GM18519 (cell line): Measurements from ENCODE around the gene ST8SIA1.

Source experiments
- ATAC-seq: cut with Tn5 transposase; IDR thresholded peaks from one replicate; pipeline ENCODE4 v1.9.1; 2021; ENCODE audit warnings: mild to moderate bottlenecking, moderate library complexity; ENCODE audit not compliant: unreplicated experiment, low FRiP score

The ST8SIA1 gene

DNA sequence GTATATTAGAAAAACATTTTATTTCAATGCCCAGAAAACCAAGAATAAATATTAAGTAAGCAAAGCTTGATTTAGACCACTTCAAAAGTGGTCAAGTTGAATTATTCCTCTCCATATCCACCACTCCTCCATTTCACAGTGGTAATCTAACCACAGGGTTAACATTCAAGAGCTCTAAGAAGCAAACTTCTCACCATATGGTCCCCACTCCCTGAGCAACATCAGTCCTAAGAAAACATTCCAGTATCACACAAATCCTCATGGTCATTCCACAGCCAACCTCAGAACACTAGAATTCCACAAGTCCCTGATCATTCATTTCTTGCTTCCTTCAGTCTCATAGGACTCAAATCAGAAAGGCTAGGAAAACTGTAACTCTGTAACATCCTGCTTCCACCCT is 47.9 kb downstream of the ST8SIA1 start:
- ATAC-seq, result no peak

DNA sequence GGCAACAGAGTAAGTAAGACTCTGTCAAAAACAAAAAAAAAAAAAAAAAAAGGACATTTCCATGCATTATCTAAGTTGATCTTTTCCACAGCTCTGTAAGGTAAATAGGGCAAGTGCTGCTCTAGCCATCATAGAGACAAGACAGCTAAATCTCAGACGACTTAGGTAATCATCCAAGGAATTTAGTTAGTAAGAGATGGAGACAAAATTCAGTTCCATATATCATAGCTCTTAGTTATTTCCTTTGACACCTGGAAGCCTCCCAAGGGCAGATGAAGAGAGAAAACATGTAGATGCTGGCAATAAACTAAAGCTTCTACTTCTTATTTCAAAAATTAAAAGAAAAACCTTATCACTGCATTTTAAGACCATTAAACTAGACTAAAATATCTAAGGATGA is 48.7 kb downstream of the ST8SIA1 start:
- no peak for ATAC-seq

DNA sequence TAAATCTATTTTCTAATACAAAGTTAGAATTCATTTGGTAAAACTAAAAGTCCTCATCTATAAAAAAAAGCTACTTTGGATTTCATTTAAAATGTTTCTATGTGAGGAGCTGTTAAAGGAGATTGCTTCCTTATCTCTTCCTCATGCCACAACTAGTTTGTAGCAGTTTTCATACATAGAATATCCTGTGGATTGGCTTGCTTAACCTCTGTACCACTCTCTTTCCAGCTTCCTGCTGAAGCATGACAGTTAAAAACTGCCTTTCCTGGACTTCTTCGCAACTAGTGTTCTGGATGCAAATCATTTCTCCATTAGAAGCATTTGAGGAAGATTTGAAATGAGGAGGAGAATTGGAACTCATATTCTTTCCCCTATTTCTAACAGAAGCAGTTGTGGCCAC is 49.6 kb downstream of the ST8SIA1 start:
- no peak for ATAC-seq

DNA sequence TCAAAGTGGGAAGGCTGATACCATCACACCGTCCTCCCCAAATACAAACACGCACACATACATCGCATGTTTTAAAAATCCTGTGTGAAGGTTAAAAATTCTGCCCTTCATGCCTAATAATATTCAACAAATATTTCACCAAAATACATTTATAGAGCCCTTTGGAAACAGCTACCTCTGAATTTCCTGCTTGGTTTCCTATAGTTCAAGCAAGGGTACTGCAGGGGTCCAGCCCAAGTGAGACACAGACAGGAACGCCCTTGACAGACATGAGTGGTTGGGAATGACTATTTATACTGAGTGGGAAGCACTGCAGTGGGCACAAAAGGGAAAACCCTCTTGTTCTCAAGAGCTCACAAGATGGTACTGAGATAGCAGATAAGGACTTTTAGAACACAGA is 51.0 kb downstream of the ST8SIA1 start:
- ATAC-seq, result no peak

DNA sequence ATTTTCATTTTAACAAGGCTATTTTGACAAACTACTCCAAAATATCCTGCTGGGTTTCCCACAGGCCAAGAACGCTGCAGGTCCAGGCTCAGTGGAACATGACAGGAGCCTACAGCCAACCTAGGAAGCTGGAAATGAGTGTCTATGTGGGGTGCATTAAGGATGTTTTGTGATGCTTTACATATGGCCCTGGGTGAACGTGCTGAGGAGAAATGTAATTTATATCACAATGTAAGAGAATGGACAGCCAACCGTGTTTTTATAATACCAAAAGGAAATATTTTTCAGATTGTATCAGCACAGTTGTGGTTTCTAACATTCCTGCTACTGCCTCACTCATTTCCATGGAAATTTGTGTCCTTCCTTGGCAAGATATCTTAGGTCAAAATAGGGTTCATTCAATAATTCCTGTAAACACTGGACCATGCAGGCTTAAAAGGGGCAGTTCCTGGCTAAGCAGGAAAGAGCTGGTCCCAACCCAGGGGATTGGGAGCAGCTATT is 51.5 kb downstream of the ST8SIA1 start:
- ATAC-seq, result no peak

DNA sequence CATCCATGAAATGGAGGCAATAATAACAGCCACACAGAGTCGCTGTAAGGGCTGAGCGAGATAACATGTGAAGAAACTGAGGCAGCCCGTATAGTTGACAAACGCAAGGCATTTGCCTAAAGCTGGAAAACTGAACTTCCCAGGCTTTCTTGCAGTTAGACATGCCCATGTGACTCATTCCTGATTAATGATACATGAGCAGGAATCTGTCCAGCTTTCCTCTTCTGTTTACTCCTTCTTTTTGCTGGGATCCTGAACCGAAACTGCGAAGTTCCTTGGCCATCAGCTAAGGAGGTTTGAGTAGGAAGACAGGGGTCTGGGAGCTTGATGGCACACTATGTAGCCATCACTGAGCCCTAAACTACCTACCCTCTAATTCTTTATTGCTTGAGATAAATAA is 52.2 kb downstream of the ST8SIA1 start:
- no peak for ATAC-seq

DNA sequence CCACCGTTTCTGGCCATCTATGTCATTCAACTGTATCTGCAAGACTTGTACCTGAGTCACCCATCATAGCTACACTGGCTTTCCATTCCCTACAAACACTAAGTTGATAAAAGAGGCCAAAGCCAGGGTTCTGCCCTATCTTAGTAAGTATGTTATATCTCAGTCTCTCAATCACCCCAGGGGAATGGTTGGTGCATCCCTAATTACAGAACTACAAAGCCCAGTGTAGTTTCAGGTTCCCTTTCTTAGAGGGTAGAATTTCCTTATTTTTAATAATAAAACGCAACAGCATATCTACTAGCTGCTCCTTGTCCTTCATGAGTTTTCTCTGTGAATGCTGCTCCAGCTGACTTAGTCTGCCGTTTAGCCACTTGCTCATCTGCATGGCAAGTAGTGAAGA is 57.6 kb downstream of the ST8SIA1 start:
- no peak for ATAC-seq

DNA sequence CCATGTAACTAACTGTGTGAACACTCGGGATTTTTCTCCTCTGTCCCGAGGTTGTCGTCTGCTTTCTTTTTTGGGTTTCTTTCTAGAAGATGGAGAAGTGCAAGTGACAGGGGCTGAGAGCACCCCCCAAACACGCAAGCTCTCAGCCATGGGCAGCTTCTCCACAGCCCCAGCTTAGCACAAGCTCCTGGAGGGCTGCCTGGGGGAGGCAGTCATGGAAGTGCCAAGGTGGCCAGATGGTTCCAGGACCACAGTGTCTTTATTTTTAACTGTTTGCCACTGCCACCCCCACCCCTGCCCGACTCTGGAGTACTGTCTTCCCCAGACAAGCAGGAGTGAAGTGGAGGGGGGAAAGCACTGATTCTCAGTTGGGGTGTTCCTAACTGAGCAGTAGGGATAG is 58.2 kb downstream of the ST8SIA1 start:
- ATAC-seq, result no peak

DNA sequence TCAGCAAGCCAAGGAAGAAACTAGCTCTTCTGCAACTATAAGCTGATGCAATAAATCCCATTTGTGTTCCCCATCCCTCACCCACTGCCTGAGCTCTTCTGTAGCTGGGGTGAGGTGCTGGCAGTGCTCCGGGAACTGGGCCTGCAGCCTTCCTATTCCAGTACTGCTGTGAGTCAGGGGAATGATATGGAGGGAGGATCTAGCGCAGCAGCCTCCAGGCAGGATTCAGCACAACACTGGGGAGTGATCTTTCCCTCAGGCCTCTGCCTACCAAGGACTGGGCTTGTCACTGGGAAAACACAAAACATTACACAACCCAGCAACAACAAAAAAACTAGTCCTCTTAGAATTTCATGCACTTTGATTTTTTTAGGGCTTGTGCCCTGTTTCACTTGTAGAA is 58.7 kb downstream of the ST8SIA1 start:
- no peak for ATAC-seq

DNA sequence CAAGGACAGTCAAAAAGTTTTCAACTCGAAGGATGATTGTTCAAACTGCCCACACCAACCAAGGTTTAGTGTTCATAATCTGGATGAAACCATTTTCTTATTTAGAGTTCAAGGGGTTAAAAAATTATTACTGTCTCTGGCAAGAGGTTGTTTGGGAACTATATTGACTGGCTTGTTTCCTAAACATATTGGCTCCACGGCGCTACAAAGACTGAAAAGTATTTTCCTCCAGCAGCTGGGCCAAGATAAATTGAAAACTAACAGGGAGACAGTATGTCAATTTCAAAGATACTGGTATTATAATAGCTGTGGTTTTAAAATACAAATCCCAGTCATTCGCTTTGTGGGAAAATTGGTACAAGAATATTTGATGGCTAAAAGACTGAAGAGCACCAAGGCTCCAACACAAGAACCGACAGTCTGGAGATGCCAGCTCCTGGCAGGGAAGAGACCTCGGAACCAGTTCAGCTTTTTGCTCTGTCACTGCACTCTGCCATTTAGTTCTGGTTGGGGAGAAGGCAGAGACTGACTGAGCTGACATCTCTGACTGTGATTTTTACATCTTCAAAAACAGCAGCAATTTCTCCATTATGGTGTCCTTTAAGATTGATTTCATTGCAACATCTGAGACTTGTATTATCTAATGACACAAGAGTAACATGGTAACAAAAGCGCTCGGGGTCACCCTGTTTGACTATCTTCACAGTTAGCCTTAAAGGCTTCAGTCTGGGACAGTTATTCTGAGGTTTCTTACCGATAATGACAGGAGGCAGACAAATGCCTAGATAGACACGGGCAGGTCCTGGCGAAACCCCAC is 62.0 kb downstream of the ST8SIA1 start:
- no peak for ATAC-seq

DNA sequence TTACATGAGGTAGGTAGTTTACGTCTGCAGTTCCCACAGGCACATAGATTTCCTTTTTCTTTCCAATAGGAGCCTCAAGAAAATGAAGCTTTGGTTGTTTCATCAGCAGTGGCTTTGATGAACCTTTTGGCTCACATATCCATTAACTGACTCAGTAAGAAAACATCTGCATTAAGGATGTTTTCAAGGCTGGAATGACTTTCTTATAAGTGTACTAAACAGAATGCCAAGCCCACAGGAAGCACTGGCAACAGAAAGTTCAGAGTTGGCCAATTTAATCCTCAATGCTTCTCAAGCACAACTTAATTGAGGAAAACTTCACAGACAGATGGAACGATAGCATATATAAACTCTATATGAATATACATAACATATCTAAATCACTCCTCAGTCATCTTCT is 63.5 kb downstream of the ST8SIA1 start:
- no peak for ATAC-seq

DNA sequence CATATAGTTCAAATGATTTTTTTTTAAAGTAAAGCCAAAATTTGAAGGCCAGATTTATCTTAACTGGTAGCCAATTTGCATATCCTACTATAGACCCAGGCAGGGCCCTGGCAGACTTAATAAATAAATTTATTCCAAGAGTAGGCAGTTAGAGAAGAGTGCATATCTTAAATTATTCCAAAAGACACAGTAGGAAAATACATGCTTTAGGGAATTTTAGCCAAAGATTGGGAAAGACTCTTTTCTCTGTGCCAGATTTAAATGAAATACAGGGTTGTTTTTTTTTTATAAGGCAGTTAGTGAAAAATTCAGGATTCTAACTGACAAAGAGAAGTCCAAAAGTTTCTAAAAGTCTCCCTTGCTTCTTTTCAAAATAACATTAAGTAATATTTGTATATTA is 65.5 kb downstream of the ST8SIA1 start:
- ATAC-seq, result no peak

DNA sequence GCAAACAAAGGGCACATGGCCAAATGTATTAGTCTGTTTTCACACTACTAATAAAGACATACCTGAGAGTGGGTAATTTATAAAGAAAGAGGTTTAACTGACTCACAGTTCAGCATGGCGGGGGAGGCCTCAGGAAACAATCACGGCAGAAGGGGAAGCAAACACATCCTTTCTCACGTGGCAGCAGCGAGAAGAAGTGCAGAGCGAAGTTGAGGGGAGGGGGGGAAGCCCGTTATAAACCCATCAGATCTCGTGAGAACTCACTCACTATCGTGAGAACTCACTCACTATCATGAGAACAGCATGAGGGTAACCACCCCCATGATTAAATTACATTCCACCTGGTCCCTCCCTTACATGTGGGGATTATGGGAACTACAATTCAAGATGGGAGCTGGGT is 66.1 kb downstream of the ST8SIA1 start:
- no peak for ATAC-seq

DNA sequence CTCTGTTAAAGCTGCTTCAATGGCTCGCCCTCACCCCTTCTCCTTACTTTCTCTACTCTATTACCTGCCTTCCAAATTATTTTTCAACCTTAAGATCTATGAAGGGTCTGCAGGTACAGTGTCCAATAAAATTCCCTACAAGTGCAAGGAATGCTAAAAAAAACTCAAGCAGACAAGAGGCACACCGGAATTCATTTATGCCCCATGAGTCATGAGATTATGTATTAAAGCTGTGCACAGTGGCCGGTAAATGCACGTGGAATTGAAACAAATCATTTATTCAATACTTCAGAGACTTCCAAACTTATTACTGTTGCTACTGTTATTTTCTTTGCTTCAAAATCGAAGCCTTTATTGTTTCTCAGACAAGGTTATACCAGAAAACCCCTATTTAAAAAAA is 68.4 kb downstream of the ST8SIA1 start:
- ATAC-seq, result no peak

DNA sequence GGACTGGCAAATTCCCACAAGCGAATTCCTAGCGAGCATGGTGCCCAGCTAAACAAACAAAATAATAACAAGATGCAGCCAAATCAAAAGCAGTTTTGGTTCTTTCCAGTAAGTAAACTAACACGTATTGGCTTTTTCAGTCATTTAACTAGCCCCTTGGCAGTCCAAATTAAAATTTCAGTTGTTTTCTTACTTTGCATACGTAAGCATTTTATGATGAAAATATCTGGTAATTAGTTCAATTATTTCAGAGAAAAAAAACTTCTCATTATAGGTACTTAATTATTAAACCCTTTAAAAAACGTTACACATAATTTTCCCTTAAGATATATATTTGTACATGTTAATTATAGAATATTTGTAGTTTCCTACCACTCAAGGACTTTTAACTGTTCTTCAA is 70.1 kb downstream of the ST8SIA1 start:
- no peak for ATAC-seq

DNA sequence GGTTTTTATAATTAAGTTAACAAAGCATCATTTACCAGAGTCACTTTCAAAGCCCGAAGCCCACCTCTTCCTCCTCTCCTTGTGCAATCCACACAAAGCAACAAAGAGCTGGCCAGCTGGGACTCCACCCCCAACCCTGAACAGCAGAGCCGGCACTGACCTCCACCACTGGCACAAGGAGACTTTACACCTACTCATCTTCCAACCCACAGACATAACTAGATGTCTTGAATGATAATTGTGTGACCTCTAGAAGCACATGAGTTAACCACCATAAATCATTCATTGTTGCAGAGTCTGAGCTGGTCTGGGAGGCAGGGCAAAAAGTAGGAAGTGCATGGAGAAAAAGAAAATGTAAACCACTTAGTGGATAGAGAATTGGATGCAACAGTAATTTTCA is 72.2 kb downstream of the ST8SIA1 start:
- no peak for ATAC-seq

DNA sequence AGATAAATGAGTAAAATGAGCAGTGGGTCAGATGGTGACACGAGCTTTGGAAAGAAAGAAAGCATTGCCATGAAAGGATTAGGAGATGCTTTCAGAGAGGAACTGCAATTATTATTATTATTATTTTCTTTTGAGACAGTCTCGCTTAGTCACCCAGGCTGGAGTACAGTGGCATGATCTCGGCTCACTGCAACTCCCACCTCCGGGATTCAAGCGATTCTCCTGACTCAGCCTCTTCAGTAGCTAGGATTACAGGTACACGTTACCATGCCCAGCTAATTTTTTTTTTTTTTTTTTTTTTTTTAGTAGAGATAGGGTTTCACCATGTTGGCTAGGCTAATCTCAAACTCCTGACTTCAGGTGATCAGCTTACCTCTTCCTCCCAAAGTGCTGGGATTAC is 77.4 kb downstream of the ST8SIA1 start:
- ATAC-seq, result no peak

DNA sequence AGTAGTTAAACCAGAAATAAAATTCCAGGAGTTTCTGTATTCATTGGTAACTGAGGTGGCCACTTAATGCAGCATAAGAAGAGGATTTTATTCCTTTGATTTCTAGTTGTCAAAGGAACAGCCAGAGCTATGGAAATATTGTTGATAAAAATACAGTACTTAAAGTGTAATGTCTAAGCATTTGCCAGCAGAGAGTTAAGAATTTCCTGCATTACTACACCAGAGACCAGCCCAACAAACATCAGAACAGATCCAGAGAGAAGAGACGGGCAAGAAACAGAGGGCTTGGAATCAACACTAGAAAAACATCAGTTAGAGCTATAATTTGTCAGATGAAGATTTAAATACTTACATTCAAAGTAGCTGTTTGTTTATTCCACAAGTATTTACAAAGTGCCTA is 77.9 kb downstream of the ST8SIA1 start:
- ATAC-seq, result no peak

DNA sequence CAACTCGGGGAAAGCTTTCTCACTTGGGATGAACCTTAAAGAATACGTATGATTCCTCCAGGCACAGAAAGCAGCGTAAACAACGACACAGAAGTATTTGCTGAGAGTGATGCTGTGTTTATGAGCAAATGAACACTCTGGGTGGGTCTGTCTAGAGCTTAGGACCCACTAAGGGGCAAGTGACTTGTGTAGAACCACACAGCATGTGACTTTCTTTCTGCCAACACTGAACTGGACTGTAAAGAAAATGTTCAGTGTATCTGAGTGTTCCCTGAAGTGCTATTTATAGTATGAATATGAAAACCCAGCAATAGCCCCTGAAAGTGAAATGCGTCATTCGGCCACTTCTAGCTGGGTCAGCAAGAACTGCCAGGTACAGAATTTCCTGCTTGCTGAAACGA is 78.5 kb downstream of the ST8SIA1 start:
- ATAC-seq, result no peak

DNA sequence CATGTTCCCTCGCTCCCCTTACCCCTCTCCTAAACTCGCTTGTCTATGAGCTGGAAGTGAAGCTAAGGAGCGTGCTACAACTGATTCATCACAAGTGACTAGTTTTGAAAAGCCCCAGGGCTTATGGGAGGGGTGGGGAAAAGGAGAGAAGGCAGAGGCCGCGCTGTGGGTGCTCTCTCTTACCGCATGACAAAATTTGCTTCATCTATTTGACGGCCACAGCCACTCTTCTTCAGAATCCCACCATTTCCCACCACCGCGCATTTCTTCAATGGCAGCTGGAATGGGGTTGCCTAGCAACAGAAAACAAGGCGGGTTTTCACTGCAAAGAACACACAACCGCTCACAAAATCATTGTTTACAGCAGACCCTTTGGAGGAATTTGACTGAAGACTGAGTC is 79.4 kb downstream of the ST8SIA1 start:
- ATAC-seq, result no peak

DNA sequence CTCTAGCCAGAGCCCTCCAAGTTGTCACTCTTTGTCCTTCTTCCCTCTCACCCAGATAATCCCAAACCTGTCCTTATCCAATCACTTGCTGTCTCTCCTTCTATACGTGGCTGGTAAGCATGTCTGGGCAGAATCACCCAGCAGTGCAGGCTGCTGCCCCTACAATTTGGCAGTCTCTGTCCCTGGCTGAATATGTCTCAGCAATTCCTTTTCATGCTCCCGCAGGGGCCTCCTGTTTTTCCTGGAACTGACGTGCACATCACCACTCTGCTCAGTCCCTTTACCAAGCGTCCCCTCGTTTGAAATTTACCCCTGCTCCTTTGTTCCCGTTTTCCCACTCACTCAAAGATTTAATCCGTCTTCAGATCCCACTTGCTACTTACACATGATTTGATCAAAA is 80.0 kb downstream of the ST8SIA1 start:
- ATAC-seq, result no peak

DNA sequence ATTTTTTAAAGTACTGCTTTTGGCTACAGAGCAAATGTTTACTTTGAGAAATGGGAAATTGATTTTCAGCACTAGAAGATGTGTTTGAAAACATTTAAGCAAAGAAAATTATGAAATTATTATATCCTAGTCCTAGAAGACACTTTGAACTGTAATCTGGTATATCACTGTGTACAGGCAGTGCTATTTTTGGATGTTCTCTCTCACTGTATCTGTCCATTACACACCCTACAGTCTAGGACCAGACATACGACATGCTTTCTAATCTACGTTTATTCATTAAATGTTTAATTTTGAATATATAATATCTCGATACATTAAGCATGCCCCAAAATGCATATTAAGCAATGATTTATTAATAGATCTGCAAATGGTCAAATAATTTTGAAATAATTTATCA is 82.5 kb downstream of the ST8SIA1 start:
- ATAC-seq, result no peak

DNA sequence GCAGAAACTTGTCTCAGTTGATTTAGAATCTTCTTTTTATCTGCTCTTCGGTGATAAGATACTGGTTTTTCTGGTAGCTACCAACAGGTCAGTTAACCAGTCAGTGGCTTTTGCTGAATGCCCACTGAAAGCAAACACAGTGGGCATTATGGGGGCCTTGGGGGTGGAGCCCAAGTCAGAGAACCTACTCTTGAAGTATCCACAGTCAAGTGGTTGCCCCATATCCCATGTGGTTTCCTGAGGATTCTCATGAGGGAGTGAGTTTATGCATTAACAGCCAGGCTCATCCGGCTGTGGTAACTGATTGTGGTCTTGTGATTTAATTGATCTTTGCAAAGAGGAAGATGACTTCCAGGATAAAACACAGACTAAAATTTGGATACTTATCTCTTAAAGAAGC is 83.7 kb downstream of the ST8SIA1 start:
- no peak for ATAC-seq
